ENCODE measurements around the gene MGME1. TPM values are rescaled to one million over a fixed set of nuclear protein-coding genes. Genes with fewer than 3 reads are reported as not detected.

MGME1 gene
- total RNA-seq, 1 experiment from 2014 or later = 56.0 TPM

DNA sequence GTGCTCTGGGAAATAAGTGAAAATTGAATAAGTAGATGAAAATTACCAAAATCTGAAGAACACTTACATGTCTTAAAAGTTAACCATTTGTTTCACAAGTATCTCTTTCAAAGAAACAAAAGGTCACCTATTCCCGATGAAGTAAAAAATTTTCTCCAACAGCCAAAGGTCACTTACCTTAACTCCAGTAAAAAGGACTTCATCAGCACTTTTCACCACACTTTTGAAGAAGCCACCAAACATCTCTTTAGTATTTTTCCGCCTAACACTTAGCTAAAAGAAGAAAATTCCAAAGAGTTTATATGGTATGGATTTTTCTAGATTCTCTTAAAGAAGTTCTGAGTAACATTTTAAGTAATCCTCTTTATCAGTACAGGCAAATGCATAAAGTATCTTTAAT lies 17.5 kb upstream of the MGME1 start:
- ChIA-PET POLR2A (no interaction called here), CTCF (no interaction called here)
- no peak for DNase-seq (ENCODE audit: low spot score)
- no peak for TF ChIP-seq SMAD3 (CRISPR knock-in tag; IDR thresholded peaks at IDR 0.05; ENCODE audit: borderline replicate concordance)
- no peak for TF ChIP-seq E2F5 (CRISPR knock-in tag; IDR thresholded peaks at IDR 0.05)
- TF ChIP-seq ZNF416 (CRISPR knock-in tag; IDR thresholded peaks at IDR 0.05) = no peak
- TF ChIP-seq FOXK1 (CRISPR knock-in tag; IDR thresholded peaks at IDR 0.05) = no peak
- no peak for TF ChIP-seq ESRRA (CRISPR knock-in tag; IDR thresholded peaks at IDR 0.05; ENCODE audit: borderline replicate concordance)
- TF ChIP-seq ATF2 (CRISPR knock-in tag; IDR thresholded peaks at IDR 0.05; ENCODE audit: borderline replicate concordance, low read depth) = no peak
- TF ChIP-seq, protein P1, sequence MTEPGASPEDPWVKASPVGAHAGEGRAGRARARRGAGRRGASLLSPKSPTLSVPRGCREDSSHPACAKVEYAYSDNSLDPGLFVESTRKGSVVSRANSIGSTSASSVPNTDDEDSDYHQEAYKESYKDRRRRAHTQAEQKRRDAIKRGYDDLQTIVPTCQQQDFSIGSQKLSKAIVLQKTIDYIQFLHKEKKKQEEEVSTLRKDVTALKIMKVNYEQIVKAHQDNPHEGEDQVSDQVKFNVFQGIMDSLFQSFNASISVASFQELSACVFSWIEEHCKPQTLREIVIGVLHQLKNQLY (CRISPR knock-in tag; IDR thresholded peaks at IDR 0.05) = no peak
- no peak for TF ChIP-seq ZNF281 (CRISPR knock-in tag; IDR thresholded peaks at IDR 0.05)
- no peak for TF ChIP-seq ZNF121 (CRISPR knock-in tag; IDR thresholded peaks at IDR 0.05)
- TF ChIP-seq CREB1 (CRISPR knock-in tag; IDR thresholded peaks at IDR 0.05) = no peak
- TF ChIP-seq, protein P2, sequence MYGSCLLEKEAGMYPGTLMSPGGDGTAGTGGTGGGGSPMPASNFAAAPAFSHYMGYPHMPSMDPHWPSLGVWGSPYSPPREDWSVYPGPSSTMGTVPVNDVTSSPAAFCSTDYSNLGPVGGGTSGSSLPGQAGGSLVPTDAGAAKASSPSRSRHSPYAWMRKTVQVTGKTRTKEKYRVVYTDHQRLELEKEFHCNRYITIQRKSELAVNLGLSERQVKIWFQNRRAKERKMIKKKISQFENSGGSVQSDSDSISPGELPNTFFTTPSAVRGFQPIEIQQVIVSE (CRISPR knock-in tag; IDR thresholded peaks at IDR 0.05; ENCODE audit: borderline replicate concordance) = no peak
- no peak for TF ChIP-seq KAT7 (CRISPR knock-in tag; IDR thresholded peaks at IDR 0.05; ENCODE audit: borderline replicate concordance)
- TF ChIP-seq, protein P3, sequence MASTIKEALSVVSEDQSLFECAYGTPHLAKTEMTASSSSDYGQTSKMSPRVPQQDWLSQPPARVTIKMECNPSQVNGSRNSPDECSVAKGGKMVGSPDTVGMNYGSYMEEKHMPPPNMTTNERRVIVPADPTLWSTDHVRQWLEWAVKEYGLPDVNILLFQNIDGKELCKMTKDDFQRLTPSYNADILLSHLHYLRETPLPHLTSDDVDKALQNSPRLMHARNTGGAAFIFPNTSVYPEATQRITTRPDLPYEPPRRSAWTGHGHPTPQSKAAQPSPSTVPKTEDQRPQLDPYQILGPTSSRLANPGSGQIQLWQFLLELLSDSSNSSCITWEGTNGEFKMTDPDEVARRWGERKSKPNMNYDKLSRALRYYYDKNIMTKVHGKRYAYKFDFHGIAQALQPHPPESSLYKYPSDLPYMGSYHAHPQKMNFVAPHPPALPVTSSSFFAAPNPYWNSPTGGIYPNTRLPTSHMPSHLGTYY (CRISPR knock-in tag; IDR thresholded peaks at IDR 0.05) = no peak
- TF ChIP-seq ZSCAN18 (CRISPR knock-in tag; IDR thresholded peaks at IDR 0.05) = no peak
- Mint-ChIP-seq H3K9me3 (no peaks in the 10 kb centered on the region), H3K4me3 (no peak overlapping the region), H3K36me3 (peaks cover 100% of the 10 kb centered on the region), H3K4me1 (no peaks in the 10 kb centered on the region), H3K27me3 (ENCODE audit: low read depth) (no peaks in the 10 kb centered on the region), H3K27ac (0 out of 2 replicates have a peak overlapping the region, but pooled peaks have one; percentile 54)
- ATAC-seq = no peak
